Duodenal mucosa (tissue), 2 donors: ENCODE data around the gene CCER1.

Experiments
- H3K27ac ChIP-seq: one replicate; pipeline ENCODE4 v1.7.0; 2013; ENCODE audit warnings: low read depth, low read length
- H3K27me3 ChIP-seq, 2 donors: one replicate each; pipeline ENCODE4 v1.7.0; 2013; ENCODE audit warnings: low read length in 2 of 2, control low read depth in 1 of 2; ENCODE audit not compliant: insufficient read depth in 2 of 2, control insufficient read depth in 1 of 2
- H3K36me3 ChIP-seq, 2 donors: one replicate each; pipeline ENCODE4 v1.7.0; 2013; ENCODE audit warnings: low read length in 2 of 2, control low read depth in 1 of 2; ENCODE audit not compliant: insufficient read depth in 2 of 2, control insufficient read depth in 1 of 2
- H3K4me1 ChIP-seq, 2 donors: one replicate each; pipeline ENCODE4 v1.7.0; 2013; ENCODE audit warnings: low read length in 2 of 2, control low read depth in 1 of 2; ENCODE audit not compliant: insufficient read depth in 2 of 2, control insufficient read depth in 1 of 2
- H3K4me3 ChIP-seq, 2 donors: one replicate each; pipeline ENCODE4 v1.7.0; 2013; ENCODE audit warnings: low read length in 2 of 2, low read depth in 1 of 2
- H3K9ac ChIP-seq, 2 donors: one replicate each; pipeline ENCODE4 v1.7.0; 2013; ENCODE audit warnings: low read length in 2 of 2, low read depth in 1 of 2
- H3K9me3 ChIP-seq, 2 donors: one replicate each; pipeline ENCODE4 v1.7.0; 2013; ENCODE audit warnings: low read length in 2 of 2, control low read depth in 1 of 2; ENCODE audit not compliant: control insufficient read depth in 1 of 2

CCER1 gene

GRCh38 chr12:90954921-90955320, at the start of gene CCER1:
TSS of gene CCER1 (minus strand) at chr12:90955176. CDS start at chr12:90954742, 434 bp downstream.
- H3K27me3 ChIP-seq: no peaks in the 10 kb centered on the region
- no peaks in the 10 kb centered on the region for H3K4me1 ChIP-seq
- no peak within 1 kb of the TSS for H3K4me3 ChIP-seq
- no peaks in the 10 kb centered on the region for H3K36me3 ChIP-seq
- H3K9ac ChIP-seq: no peak within 1 kb of the TSS
- no peak within 1 kb of the TSS for H3K27ac ChIP-seq
- H3K9me3 ChIP-seq: no peaks in the 10 kb centered on the region

GRCh38 chr12:91003737-91004136, 48.8 kb upstream of the CCER1 start:
- Histone ChIP-seq H3K27me3 (no peaks in the 10 kb centered on the region), H3K4me1 (no peaks in the 10 kb centered on the region), H3K27ac (no peak overlapping the region), H3K9ac (no peak overlapping the region), H3K9me3 (no peaks in the 10 kb centered on the region), H3K36me3 (no peaks in the 10 kb centered on the region), H3K4me3 (no peak overlapping the region)

- Histone ChIP-seq H3K9ac (no peak overlapping the region), H3K27me3 (no peaks in the 10 kb centered on the region), H3K4me3 (no peak overlapping the region), H3K36me3 (no peaks in the 10 kb centered on the region), H3K4me1 (no peaks in the 10 kb centered on the region), H3K9me3 (no peaks in the 10 kb centered on the region), H3K27ac (no peak overlapping the region)
Observed at GRCh38 chr12:91001306-91001705, 46.3 kb upstream of the CCER1 start.

- H3K4me3 ChIP-seq: no peak overlapping the region
- no peaks in the 10 kb centered on the region for H3K4me1 ChIP-seq
- no peak overlapping the region for H3K9ac ChIP-seq
- H3K27me3 ChIP-seq: no peaks in the 10 kb centered on the region
- no peaks in the 10 kb centered on the region for H3K36me3 ChIP-seq
- no peak overlapping the region for H3K27ac ChIP-seq
- H3K9me3 ChIP-seq: no peaks in the 10 kb centered on the region
Observed at GRCh38 chr12:90999966-91000365, 45.0 kb upstream of the CCER1 start.

- Histone ChIP-seq H3K27me3 (no peaks in the 10 kb centered on the region), H3K4me1 (no peaks in the 10 kb centered on the region), H3K27ac (no peak overlapping the region), H3K4me3 (no peak overlapping the region), H3K36me3 (no peaks in the 10 kb centered on the region), H3K9me3 (no peaks in the 10 kb centered on the region), H3K9ac (no peak overlapping the region)
Observed at GRCh38 chr12:90999527-90999926, 44.6 kb upstream of the CCER1 start.

- Histone ChIP-seq H3K36me3 (no peaks in the 10 kb centered on the region), H3K4me3 (no peak overlapping the region), H3K9ac (no peak overlapping the region), H3K9me3 (no peaks in the 10 kb centered on the region), H3K4me1 (no peaks in the 10 kb centered on the region), H3K27ac (no peak overlapping the region), H3K27me3 (no peaks in the 10 kb centered on the region)
Observed at GRCh38 chr12:90995010-90995409, 40.0 kb upstream of the CCER1 start.

GRCh38 chr12:90991952-90992465, 37.0 kb upstream of the CCER1 start:
- Histone ChIP-seq H3K9ac (no peak overlapping the region), H3K36me3 (no peaks in the 10 kb centered on the region), H3K4me3 (no peak overlapping the region), H3K27me3 (no peaks in the 10 kb centered on the region), H3K27ac (no peak overlapping the region), H3K9me3 (no peaks in the 10 kb centered on the region), H3K4me1 (no peaks in the 10 kb centered on the region)

- no peak overlapping the region for H3K27ac ChIP-seq
- H3K4me1 ChIP-seq: no peaks in the 10 kb centered on the region
- no peak overlapping the region for H3K9ac ChIP-seq
- H3K4me3 ChIP-seq: no peak overlapping the region
- peaks cover 0 to 3% of the 10 kb centered on the region in 2 donors for H3K9me3 ChIP-seq
- H3K36me3 ChIP-seq: no peaks in the 10 kb centered on the region
- no peaks in the 10 kb centered on the region for H3K27me3 ChIP-seq
Observed at GRCh38 chr12:90990611-90991010, 35.6 kb upstream of the CCER1 start.

- Histone ChIP-seq H3K27me3 (no peaks in the 10 kb centered on the region), H3K9me3 (peaks cover 0 to 3% of the 10 kb centered on the region in 2 donors), H3K4me3 (no peak overlapping the region), H3K27ac (no peak overlapping the region), H3K9ac (no peak overlapping the region), H3K4me1 (no peaks in the 10 kb centered on the region), H3K36me3 (no peaks in the 10 kb centered on the region)
Observed at GRCh38 chr12:90989686-90990111, 34.7 kb upstream of the CCER1 start.

- Histone ChIP-seq H3K9ac (no peak overlapping the region), H3K9me3 (peaks cover 0 to 3% of the 10 kb centered on the region in 2 donors), H3K4me1 (no peaks in the 10 kb centered on the region), H3K4me3 (no peak overlapping the region), H3K27me3 (no peaks in the 10 kb centered on the region), H3K27ac (no peak overlapping the region), H3K36me3 (no peaks in the 10 kb centered on the region)
Observed at GRCh38 chr12:90987520-90987919, 32.5 kb upstream of the CCER1 start.

- Histone ChIP-seq H3K36me3 (no peaks in the 10 kb centered on the region), H3K9me3 (peaks cover 0 to 3% of the 10 kb centered on the region in 2 donors), H3K27ac (no peak overlapping the region), H3K27me3 (no peaks in the 10 kb centered on the region), H3K9ac (no peak overlapping the region), H3K4me1 (no peaks in the 10 kb centered on the region), H3K4me3 (no peak overlapping the region)
Observed at GRCh38 chr12:90987101-90987500, 32.1 kb upstream of the CCER1 start.
